CD1c-positive myeloid dendritic cell (primary cell): ENCODE data around the gene KCNQ4.
A peak's percentile ranks its signal among the peaks of the same experiment; 100 is the strongest.

ENCODE experiments used
- DNase-seq: peaks from one replicate; pipeline ENCODE4 v3.0.0-alpha.2; 2016; ENCODE audit errors: extremely low spot score

The KCNQ4 gene

GRCh38 chr1:40818264-40818961 lies 34.8 kb downstream of the KCNQ4 start:
- DNase-seq, result peak; percentile 74

GRCh38 chr1:40819101-40819500 lies 35.5 kb downstream of the KCNQ4 start:
- DNase-seq, result no peak

GRCh38 chr1:40820251-40820797 lies 36.7 kb downstream of the KCNQ4 start:
- no peak for DNase-seq

- DNase-seq, result no peak
These were observed 37.5 kb downstream of the KCNQ4 start for GRCh38 chr1:40820911-40821693.

- no peak for DNase-seq
These were observed 39.3 kb downstream of the KCNQ4 start for GRCh38 chr1:40822890-40823289.

- no peak for DNase-seq
These were observed 39.8 kb downstream of the KCNQ4 start for GRCh38 chr1:40823345-40823744.

- DNase-seq, result no peak
These were observed 40.4 kb downstream of the KCNQ4 start for GRCh38 chr1:40823983-40824382.

GRCh38 chr1:40824591-40825434 lies 41.2 kb downstream of the KCNQ4 start:
- no peak for DNase-seq

GRCh38 chr1:40825435-40825788 lies 41.8 kb downstream of the KCNQ4 start:
- DNase-seq, result peak; percentile 12

GRCh38 chr1:40825996-40826395 lies 42.4 kb downstream of the KCNQ4 start:
- no peak for DNase-seq

GRCh38 chr1:40829631-40830245 lies 46.2 kb downstream of the KCNQ4 start:
- no peak for DNase-seq

GRCh38 chr1:40830419-40830943 lies 46.9 kb downstream of the KCNQ4 start:
- DNase-seq, result no peak

GRCh38 chr1:40831001-40831732 lies 47.6 kb downstream of the KCNQ4 start:
- DNase-seq, result no peak

- no peak for DNase-seq
These were observed 50.4 kb downstream of the KCNQ4 start for GRCh38 chr1:40833979-40834378.

- DNase-seq, result no peak
These were observed 51.5 kb downstream of the KCNQ4 start for GRCh38 chr1:40834968-40835545.

GRCh38 chr1:40836283-40836682 lies 52.7 kb downstream of the KCNQ4 start:
- no peak for DNase-seq

GRCh38 chr1:40837601-40838000 lies 54.0 kb downstream of the KCNQ4 start:
- DNase-seq, result no peak

- no peak for DNase-seq
These were observed 54.7 kb downstream of the KCNQ4 start for GRCh38 chr1:40838045-40838979.
